GM18499 (cell line): Measurements from ENCODE around the gene SUSD6.
"Not testable (repeated sequence)": the region's sequence is repeated elsewhere in the genome, so short reads cannot be mapped to it uniquely, and the experiment has no call there.

ENCODE experiments used
- ATAC-seq: cut with Tn5 transposase; IDR thresholded peaks from one replicate; pipeline ENCODE4 v1.9.1; 2021; ENCODE audit warnings: moderate number of reproducible peaks; ENCODE audit not compliant: insufficient read depth, unreplicated experiment

SUSD6 gene

GRCh38 chr14:69708586-69709560 is 97.5 kb downstream of the SUSD6 start:
- ATAC-seq = no peak

DNA sequence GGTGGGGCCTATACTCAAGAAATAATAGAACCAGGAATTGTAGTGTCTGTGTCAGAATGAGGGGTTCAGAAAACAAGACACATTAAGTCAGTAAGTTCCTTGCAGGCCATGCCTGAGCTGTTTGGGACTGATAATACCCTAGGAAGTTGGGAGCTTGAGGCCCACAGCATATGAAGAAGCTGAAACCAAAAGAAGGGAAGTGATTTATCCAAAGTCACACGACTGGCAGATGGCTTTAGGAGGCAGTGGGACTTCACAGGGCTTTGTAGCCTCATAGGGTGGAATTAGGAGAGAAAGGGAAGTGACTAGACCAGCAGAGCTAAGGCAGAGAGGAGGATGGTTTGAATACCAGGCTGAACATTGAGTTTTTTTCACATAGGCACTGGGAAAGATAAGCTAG is 99.0 kb downstream of the SUSD6 start:
- no peak for ATAC-seq

GRCh38 chr14:69711065-69711464 is 99.7 kb downstream of the SUSD6 start:
- no peak for ATAC-seq

- no peak for ATAC-seq
Measured at GRCh38 chr14:69711477-69711876, 100.1 kb downstream of the SUSD6 start.

- ATAC-seq = no peak
Measured at GRCh38 chr14:69711881-69712560, 100.6 kb downstream of the SUSD6 start.

GRCh38 chr14:69712599-69713088 is 101.2 kb downstream of the SUSD6 start:
- ATAC-seq = no peak

DNA sequence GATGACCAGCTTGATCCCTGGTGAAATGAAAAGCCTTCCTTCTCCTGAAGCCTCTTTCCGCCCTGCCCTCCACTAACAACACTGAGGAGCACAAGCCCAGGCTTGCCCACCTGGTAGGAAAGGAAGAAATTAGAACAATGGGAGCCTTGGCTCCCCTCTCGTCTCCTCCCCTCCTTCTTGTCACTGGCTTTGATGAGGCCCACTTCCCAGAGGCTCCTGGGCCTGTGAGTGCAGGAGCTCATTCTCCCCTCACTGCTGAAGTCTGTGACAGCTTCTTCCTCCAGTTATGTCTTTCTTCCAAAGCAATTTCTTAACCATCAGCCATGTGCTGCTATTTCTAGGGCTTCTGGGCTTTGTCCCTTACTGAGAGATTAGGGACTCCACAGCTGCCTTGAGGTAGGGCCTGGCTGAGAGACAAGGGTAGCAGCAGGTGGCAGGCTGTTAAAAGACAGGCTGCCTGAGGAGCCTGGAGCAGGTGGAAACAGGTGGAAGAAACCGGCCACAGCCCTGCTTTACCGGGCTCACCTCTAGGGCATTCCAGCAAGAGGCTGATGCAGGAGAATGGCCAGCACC is 101.9 kb downstream of the SUSD6 start:
- no peak for ATAC-seq

- ATAC-seq = no peak
Measured at GRCh38 chr14:69713993-69714679, 102.7 kb downstream of the SUSD6 start.

DNA sequence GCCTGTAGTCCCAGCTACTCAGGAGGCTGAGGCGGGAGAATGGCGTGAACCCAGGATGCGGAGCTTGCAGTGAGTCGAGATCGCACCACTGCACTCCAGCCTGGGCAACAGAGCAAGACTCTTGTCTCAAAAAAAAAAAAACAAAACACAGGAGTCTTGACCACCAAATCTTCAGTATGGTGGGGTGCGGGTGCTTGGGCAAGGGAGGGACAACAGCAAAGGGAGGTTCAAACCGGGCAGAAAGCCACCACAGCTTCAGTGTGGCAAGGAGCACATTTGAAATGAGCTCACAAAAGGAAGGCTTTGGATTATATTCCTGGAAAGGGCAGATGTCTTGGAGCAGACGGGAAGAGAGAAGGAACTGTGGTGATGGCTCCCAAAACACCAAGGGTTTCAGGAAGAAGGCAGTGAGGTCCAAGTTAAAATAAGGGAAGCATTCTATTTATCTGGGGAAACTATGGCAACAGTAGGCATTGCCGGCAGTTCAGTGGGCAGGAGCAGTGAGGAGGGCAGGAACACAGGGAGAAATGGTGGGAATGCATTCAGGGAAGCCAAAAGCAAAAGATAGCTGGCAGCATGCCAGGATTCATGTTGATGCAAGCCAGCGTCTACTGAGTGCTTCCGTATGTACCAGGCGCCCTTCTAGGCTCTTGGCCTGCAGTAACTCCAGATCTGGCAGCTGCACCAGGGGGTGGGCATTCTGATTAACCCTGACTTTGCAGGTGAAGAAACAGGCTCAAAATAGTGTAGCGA is 104.5 kb downstream of the SUSD6 start:
- ATAC-seq = no peak

GRCh38 chr14:69716478-69717187 is 105.2 kb downstream of the SUSD6 start:
- ATAC-seq = no peak

- ATAC-seq = not testable (repeated sequence)
Measured at GRCh38 chr14:69718614-69719013, 107.2 kb downstream of the SUSD6 start.

DNA sequence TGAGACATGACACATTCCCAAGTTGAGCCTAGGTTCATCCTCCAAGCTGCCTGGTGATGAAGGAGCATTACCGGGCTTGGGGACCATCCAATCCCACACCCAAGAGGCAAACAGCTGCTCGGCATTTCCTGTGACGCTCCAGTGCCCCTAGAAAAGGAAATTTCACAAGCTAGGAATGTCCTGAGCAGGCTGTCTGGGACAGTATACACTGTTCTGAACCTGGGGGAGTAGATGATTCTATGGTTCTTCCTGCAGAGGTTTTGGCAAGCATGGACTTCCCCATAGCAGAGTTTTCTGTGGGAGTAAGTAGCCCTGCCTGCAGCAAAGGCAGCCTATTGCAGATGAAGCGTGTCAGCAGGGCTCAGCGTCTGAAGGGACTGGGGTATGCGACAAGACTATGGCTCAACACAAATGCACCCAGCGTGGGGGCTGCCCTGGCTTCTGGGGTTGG is 108.1 kb downstream of the SUSD6 start:
- ATAC-seq = no peak

DNA sequence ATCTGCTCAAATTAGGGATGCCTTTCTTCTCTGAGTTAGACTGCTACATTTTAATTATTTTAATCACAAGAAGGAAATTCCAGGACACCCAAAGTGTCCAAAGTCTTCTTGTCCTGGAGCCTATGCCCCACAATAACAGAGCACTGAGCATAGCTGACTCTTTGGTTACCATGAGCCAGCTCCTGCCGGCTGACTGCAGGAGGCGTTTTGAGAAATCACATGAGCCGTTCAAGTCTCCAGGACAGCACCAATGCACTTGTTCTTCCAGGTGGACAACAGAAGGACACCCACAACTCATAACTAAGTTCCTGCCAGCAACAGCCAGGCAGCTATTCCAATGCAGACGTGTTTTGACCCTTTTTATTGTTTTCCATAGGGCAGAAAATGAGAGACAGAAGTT is 109.5 kb downstream of the SUSD6 start:
- ATAC-seq = no peak

DNA sequence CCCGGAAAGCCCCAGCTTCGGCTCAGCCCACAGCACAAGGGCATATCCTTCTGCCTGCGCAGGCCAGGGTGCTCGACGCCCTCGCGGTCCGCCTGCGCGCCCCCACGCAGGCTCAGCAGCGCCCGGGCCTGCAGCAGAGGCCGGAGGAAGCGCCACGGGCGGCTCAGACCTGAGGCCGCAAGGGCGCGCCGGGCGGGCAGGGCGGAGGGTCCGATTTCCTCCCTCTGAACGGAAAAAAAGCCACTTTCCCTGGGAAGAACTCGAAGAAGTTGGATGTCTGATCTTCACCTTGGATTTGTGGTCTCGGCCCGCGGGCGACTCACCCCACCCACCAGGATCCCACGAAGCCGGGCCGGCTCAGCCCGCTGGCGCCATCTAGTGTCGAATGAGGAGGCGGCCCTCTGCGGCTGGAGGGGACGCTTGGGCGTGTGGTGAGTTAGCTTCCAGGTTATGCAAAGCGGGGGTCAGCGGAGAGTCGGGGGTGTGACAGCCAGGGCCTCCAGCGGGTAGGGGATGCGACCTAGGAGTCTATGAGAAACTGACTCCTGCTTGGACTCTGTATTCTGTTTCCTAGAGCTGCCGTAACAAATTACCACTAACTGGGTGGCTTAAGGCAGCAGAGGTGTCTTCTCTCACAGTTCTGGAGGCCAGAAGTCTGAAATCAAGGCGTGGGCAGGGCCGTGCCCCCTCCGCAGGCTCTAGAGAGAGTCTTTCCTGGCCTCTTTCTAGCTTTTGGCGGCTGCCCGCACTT is 115.5 kb downstream of the SUSD6 start:
- no peak for ATAC-seq

DNA sequence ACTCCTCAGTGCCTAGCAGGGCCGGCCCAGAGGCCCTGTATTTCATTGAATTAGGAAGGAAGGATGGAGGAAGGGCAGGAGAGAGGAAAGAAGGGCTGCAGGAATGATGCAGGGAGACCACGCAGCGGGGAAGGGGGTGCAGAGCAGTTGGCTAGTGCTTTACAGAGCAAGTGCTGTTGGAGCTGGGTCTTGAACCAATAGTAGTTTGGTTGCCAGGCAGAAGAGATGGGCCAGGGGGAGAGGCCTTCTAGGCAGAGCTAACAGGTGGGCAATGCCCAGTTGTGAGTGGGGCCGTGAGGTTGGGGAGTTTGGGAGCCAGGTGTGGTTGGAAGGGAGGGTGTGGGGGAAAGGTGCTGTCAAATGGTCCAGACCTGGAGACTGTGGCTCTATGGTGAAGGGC is 116.5 kb downstream of the SUSD6 start:
- no peak for ATAC-seq

GRCh38 chr14:69731919-69732598 is 120.7 kb downstream of the SUSD6 start:
- ATAC-seq = not testable (repeated sequence)

GRCh38 chr14:69736405-69736804 is 125.0 kb downstream of the SUSD6 start:
- not testable (repeated sequence) for ATAC-seq

DNA sequence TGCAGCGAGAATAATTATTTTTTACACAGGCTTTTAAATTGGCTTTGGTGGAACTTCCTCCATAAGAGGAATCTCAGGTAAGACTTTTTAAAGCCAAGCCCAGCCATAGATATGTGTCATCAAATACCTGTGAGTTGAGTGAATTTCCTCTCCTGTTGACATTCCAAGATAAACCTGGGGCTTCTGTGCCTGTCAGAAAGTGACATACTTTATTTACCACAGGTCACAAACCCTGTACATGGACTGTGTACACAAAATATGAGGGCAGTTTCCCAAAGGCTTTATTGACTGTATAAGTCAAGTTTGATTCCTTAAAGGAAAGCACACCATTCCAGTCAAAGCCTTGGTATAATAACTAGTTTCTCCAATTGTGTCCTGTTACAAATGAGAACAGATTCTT is 129.7 kb downstream of the SUSD6 start:
- no peak for ATAC-seq
